OCI-LY3 (cell line): ENCODE measurements around the gene RCOR2.

Experiments
- CTCF ChIP-seq: fragments of 200-600, 300-600 bp; sonication (generic); IDR thresholded peaks from 2 replicates; pipeline ENCODE4 v1.5.1; 2014; ENCODE audit warnings: antibody characterized with exemption, low read length, low read depth
- EZH2phosphoT487 ChIP-seq: fragments of 200-600 bp; shearing (Covaris generic); IDR thresholded peaks from 2 replicates; pipeline ENCODE4 v1.6.1; 2018; ENCODE audit warnings: antibody characterized with exemption, mixed run types, low read depth

DNA sequence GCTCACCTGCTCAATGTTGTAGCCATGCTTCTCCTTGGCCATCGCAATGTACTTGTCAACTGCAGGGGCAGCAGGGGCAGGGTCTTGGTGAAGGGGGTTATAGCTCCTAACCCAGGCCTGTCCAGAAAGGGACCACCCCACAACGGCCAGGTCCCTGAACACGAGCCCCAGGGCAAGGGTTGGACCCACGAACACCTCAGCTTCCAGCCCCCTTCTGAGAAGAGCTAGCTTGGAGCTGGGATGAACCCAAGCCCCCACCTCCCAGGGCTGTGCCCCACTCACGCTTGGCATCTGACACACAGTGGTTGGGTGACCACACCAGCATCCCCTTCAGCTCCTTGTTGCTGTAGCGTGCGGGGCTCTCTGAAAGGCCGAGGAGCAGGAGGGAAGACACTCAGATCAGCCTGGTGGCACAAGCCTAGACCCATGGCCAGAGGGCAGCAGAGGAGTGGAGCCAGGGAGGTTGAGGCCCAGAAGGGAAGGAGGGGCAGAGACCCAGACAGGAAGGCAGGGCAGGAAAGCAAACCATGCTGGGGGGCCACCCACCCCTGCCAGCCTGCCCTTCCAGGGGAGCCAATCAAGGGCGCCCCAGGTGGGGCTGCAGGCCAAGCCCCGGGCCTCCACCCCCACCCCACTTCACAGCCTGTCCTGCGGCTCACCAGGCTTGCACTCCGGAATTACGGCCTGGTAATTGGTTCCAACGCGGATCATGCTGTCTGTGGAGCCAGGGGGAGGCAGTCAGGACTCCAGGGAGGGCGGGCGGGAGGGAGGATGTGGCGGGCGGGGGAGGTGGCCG, 1.9 kb downstream of the RCOR2 start:
- TF ChIP-seq CTCF, result no peak
- no peak for TF ChIP-seq EZH2phosphoT487
